ENCODE data around the gene SCFD2. TPM values are rescaled to one million over a fixed set of nuclear protein-coding genes. Genes with fewer than 3 reads are reported as not detected.

Gene SCFD2
- total and polyA plus RNA-seq, 2 of the 8 experiments (the other 6 are each of a cell fraction or from before 2014, with no cell fraction given) = 6.2 to 10.2 TPM

GRCh38 chr4:53280846-53281245 lies 85.0 kb downstream of the SCFD2 start (continued):
- no peak for TF ChIP-seq CHD7 (IDR thresholded peaks at IDR 0.05; ENCODE audit: insufficient replicate concordance, low read length)
- TF ChIP-seq EP300 (IDR thresholded peaks at IDR 0.05; ENCODE audit: borderline replicate concordance in 1 of 2, low read depth in 2 of 2, low read length in 2 of 2) = no peak

Measured in H1 (cell line).